ENCODE results near the gene DDX23.

DDX23 gene

DNA sequence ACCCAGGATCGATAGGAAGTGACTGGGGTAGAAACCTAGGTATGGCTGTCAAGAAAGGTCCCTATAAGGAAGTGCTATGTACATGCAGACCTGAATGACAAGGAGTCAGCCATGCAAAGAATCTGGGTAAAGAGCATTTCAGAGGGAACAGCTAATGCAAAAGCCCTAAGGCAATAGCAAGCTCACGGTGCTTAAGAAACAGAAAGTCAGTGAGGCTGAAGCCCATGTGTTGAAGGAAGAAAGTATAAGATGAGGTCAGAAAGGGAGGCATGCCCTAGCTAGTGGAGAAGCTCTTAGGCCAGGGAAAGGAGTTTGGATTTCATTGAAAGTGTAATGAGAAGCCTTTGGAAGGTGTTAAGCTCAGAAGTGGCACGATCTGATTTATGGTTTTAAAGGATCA, 57.1 kb downstream of the DDX23 start:
- DNase-seq, result no peak

DNA sequence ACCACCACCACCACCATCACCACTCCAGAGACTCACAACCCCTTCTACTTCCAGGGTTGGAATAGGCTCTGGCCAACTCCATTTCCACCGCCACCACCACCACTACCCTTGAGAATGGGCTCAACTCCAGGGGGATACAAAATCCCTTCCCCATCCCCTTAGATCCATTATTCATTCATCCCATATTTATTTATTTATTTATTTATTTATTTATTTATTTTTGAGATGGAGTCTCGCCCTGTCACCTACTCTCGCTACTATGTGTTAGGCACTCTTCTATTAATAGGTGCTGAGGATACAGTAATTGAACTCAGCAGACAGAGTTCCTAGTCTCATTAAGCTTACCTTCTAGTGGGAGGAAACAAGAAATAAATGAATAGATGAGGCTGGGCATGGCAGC, 58.3 kb downstream of the DDX23 start:
- no peak for DNase-seq

DNA sequence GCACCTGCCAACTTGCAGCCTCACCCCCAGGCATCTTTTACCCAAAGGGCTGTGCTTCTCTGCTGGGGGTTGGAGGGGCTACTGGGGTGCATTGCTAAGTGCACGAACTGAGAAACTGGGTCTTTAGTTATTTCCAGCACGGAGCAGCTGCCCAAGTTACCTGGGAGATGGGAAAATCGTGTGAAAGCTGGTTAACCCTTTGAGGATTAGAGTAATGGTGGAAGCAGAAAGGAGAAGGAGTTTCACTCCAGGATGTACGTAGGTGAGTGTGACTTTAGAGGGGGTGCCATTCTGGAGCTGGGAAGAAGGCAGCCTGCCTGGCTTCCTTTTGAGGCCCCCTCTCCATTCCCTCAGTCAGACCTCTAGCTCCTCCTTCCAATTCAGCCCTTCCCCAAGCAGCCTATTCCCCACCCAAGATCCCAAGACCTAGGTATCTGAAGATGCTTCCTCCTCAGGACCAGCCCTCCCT, 62.1 kb downstream of the DDX23 start:
- DNase-seq, result no peak

DNA sequence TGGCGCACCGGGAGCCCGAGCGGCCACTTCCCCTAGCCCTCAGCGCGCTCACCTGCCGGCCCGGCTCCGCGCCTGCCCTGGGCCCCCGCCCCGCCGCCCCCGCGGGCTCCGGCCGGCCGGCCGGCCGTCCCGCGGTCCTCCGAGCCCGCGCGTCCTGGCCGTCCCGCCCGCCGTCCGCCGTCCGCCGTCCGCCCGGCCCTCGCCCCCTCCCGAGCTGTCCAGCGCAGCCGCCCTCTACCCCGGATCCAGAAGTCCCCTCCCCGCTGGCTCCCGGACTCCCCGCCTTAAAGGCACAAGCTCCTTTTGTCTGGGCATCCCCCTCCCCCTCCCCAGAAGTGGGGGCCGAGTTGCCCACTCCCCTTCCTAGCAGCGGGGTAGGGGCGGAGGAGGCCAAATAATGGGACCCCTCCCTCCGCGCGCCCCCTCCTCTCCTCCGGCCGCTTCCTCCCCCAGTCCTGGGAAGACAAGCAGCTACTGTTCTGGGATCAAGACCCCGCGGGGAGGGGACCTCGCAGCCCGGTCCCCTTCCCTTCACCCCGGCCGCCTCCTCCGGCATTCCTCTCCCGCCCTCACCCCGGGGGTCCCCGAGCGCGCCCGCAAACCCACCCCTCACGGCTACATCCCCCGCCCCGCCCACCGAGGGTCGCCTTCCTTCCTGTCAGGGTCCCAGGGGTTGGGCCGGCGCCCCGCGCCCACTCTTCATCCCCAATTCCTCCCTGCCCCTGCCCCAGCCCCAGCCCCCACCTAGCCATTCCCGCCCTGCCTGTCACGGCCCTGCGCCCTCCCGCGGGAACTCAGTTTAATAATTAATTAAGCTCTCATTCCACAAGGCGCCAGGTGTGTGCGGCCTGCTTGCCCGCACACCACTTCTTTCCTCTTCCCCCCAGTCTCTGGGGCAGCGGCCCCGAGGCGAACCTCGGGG, 62.8 kb downstream of the DDX23 start, which contains the start of gene ADCY6:
Gene ADCY6, minus strand, starts transcription at position 236 of the 922 bp plus-strand sequence. CDS start 5,655 bp downstream, outside the sequence.
- no peak for DNase-seq

DNA sequence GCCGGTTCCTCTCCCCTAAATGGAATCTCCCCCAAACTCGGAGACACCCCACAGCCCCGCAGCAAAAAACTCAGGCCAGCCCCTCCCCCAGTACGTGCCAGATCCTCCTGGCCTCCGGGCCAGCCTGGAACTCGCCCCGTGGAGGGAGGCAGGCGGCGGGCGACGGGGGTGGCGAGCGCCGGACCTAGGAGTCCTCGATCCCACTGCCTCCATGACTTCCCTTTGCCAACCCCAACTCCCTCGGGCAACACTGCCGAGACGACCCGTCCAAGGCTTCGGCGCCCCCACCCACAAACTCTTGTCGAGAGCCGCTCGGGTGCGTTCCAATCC, 63.5 kb downstream of the DDX23 start:
- DNase-seq, result no peak

DNA sequence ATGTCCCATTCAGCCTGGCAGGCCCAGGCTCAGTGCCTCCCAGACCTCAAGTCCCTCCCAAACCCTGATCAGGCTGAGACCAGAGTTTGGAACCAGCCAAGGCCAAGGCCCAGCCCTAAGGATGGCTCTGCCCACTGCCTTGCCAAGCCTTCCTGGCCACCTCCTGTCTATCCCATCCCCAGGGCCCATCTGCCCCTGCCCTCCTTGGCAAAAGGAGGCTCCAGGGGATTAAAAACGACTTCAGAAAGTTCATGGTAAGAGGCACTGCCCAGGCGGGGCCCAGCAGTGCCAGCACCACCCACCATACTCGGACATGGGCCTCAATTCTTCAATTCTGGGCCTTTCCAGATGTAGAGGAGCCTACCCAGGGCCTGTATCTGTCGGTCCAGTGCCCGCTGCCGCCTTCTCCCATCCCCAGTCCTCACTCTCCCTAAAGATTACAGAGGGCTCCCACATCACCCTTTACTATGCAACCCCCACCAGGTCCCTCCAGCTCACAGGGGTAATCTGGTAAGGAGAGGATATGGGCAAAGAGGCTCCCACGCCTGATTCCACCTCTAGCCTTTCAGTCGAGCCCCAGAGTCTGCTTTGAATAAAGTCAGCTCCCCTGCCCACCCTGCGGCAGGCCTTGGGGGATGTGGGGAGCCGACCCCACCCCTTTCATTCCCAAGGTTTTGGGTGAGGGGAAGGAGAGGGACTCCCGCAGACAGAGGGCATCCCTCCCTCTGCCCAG, 64.0 kb downstream of the DDX23 start:
- DNase-seq, result no peak

DNA sequence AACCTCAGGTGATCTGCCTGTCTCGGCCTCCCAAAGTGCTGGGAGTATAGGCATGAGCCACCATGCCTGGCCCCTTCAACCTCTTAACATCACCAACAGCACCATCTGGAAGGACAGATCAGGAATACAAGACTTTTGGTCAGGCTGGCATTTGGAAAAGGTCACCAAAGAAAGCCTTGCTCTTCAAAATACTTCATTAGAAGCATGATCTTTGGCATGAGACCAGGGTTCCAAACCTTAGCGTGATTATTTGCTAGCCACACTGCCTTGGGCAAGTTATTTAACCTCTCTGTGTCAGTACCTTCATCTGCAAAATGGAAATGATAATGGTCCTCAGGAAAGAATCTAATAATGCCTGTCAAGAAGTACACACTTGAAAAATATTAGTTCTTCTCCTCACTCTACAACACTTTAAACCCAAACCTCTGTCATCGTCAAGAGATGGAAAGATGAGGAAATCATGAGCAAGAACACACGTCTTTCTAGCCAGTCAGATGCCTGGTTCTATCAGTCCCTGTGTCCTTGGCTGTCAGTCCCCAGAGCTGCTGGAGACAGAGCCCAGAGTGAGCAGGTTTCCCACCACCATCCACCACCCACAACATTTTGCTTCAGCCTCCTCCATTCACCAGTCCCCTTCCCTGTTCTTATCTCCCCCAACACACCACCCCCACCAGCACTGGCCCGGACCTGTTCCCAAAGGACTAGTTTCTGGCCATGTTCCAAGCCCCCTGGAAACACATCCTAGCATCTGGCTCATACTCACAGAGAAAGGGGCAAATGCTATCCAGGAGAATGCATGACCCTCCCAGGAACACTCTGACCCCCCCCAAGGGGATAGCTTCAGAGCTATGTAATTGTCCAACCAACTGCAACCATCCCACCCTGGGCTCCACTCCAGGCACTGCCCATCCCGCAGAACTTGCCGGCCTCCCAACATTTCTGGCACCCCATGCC, 65.1 kb downstream of the DDX23 start:
- DNase-seq, result no peak

DNA sequence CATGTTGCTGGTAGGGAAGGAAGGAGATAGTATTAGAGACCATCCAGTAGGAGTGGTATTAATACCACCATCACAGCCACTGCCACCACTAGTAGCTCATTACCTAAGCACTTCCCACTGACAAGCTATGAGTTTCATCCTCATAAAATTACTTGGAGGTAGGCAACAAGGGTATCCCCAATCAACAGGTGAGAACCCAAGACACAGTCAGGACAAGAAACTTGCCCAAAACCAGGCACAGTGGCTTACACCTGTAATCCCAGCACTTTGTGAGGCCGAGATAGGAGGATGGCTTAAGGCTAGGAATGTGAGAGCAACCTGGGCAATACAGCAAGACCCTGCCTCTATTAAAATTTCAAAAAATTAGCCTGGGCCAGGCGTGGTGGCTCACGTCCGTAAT, 68.5 kb downstream of the DDX23 start:
- DNase-seq, result no peak

DNA sequence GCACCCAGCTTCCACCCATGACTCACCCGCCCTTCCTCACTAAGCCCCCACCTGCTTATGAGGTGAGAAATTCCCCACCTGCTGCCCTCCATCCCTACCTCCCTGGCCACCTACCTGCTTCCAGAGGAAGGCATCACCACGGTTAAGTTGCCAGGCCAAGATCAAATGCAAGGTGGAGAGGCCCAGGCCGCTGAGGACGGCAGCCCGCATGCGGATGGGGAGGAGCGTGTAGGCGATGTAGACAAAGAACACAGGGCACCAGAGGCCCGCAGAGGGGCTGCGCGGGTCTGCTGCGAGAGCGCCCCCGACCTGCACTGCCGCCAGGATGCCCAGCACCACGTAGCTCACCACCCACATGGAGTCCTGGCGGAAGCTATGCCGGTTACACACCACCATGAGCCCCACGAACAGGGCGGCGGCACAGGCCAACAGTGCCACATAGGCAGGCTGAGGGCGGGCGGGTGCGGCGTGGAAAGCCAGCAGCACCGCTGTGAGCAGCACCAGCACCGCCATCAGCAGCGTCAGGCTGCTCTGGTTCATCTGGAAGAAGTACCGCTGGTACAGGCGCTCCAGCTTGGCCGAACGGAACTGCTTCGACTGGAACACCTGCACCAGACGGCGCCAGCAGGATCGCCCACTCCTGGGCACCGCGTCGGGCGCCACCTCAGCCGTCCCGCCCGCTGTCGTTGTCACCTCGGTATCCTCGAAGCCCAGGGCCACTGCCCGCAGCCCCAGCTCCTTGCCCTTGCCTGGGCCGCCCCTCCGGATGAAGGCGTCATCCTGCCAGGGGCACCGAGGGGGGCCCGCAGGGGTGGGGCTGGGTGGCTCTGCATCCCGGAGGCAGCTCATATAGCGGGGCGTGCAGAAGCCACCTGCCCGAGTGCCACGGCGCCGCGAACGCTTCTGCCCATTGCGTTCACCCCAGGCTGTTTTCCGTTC, 69.2 kb downstream of the DDX23 start:
- no peak for DNase-seq

DNA sequence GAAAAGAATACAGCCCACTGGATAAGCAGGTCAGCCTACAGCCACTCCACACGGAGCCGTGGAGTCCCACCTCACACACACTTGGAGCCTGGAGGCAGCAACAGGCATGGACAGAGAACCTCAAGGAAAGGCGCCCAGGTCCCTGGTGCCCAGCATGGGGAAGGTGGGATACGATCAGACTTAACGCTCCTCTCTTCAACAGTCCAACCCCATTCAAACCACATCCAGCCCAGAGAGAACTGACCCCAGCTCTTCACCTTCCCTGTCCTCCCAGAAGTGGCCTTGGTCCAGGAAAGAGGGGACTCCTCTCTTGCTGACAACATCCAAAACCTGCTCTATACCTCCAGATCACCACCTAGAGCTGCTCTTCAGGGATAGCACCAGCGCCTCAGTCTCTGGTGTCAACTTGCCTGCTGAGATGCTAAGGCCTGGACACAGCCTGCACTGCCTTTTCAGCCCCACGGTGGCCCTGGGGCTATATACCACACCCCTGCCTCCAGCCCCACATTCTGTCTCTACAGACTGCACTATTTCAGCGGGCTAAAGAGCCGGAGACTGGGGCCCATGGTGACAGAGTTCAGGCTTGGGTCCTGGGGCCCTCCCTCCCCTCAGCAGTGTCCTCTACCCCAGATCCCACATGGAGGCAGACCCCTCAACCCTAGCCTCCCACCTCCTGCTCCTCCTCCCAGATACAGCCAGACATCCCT, 70.1 kb downstream of the DDX23 start:
- no peak for DNase-seq

DNA sequence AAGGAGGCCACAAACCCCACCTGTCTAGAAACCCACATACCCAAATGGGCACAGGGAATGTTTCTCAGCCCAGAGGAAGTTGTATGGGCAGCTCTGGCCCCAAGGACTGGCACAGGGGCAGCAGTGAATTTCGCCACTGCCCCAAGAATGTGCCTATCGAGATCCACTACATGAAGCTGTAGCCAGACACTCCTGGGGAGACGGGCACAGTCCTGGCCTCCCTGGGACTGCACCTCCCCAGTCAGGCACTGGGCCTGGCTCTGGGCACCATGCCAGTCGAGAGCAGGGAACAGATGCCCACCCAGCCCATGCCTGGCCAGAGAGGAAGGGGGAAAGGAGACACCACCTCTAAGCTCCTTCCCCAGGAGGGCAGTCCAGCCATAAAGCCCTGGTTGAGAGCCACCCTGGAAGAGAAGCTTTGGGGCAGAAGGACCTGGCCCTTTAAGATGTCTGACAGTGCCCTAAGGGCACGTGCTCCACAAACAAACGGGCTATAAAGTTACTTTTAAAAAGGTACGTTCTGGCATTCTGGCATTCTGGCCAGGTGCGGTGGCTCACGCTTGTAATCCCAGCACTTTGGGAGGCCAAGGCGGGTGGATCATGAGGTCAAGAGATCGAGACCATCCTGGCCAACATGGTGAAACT, 71.5 kb downstream of the DDX23 start:
- no peak for DNase-seq

DNA sequence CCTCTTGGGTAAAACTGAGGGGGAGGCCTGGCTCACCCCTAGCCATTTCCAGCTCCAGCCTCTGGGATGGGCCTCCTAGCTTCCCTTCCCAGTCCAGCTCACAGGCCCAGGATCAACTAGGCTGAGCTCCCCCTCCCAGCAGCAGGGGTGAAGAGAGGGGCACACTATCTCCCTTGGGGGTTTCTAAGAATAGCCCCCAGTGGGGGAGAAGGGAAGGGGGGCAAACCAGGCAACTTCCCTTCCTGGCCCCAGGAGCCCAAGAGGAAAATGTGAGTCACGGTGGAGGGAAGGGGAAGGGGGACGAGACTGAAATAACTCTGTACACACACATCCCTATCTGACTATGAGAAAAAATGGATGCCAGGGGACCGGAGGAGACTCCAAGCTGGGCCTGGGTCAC, 72.1 kb downstream of the DDX23 start:
- no peak for DNase-seq

Measured in activated CD4-positive, alpha-beta T cell treated with anti-CD3 and anti-CD28 coated beads, Interleukin-2, Interleukin-6, amounts not matched to agents 100 ng/mL and 50 ng/mL, durations not matched to agents 16 hours and 8 hours (primary cell).